HepG2 (cell line): ENCODE results near the gene COASY. TPM values are rescaled to one million over a fixed set of nuclear protein-coding genes. Genes with fewer than 3 reads are reported as not detected.

ENCODE experiments used
- BCL6 ChIP-seq: IDR thresholded peaks from 2 replicates; pipeline ENCODE4 v1.6.1; 2016; ENCODE audit warnings: missing genetic modification reagents, missing compliant biosample characterization
- GABPA ChIP-seq, 2 experiments: IDR thresholded peaks; 2 replicates each; pipeline ENCODE4 v1.6.1; 2011 to 2016; ENCODE audit warnings: low read depth in 2 of 2, low read length in 1 of 2, missing biosample characterization in 1 of 2, missing genetic modification characterization in 1 of 2
- HOMEZ ChIP-seq: IDR thresholded peaks from 2 replicates; pipeline ENCODE4 v1.6.1; 2016; ENCODE audit warnings: low read depth
- HOXD1 ChIP-seq: sonication (generic); formaldehyde crosslinking; IDR thresholded peaks from 2 replicates; pipeline ENCODE4 v1.5.0; 2020; ENCODE audit warnings: missing genetic modification reagents
- IRF9 ChIP-seq: sonication (generic); formaldehyde crosslinking; IDR thresholded peaks from 2 replicates; pipeline ENCODE4 v1.8.0; 2022; ENCODE audit warnings: missing genetic modification reagents, mild to moderate bottlenecking, borderline replicate concordance
- KDM6A ChIP-seq: IDR thresholded peaks from 2 replicates; pipeline ENCODE4 v1.6.1; 2016; ENCODE audit warnings: low read depth
- MED1 ChIP-seq: sonication (generic); formaldehyde crosslinking; IDR thresholded peaks from 2 replicates; pipeline ENCODE4 v1.4.0; 2020; ENCODE audit warnings: missing genetic modification reagents
- PBX2 ChIP-seq: IDR thresholded peaks from 2 replicates; pipeline ENCODE4 v1.6.1; 2016; ENCODE audit warnings: control low read depth
- PLRG1 ChIP-seq: fragments of 450-650 bp; conservative IDR thresholded peaks from 2 replicates; pipeline ENCODE4 v1.6.1; 2016
- RERE ChIP-seq: IDR thresholded peaks from 2 replicates; pipeline ENCODE4 v1.6.1; 2016; ENCODE audit warnings: low read depth, missing genetic modification reagents, missing compliant biosample characterization
- TCF7 ChIP-seq: sonication (generic); IDR thresholded peaks from 2 replicates; pipeline ENCODE4 v1.6.1; 2016; ENCODE audit warnings: antibody characterized with exemption, low read depth
- TMF1 ChIP-seq: sonication (generic); formaldehyde crosslinking; IDR thresholded peaks from 2 replicates; pipeline ENCODE4 v1.8.1; 2022; ENCODE audit warnings: low read depth, missing genetic modification reagents
- U2AF2 ChIP-seq: fragments of 200-400 bp; formaldehyde crosslinking; IDR thresholded peaks from 2 replicates; pipeline ENCODE4 v1.6.1; 2017; ENCODE audit warnings: low read depth, mild to moderate bottlenecking, low read length
- ZBTB1 ChIP-seq: sonication (generic); formaldehyde crosslinking; IDR thresholded peaks from 2 replicates; pipeline ENCODE4 v1.4.0; 2020; ENCODE audit warnings: missing genetic modification reagents, borderline replicate concordance
- ZFP82 ChIP-seq: sonication (generic); formaldehyde crosslinking; IDR thresholded peaks from 2 replicates; pipeline ENCODE4 v1.5.1; 2020; ENCODE audit warnings: mild to moderate bottlenecking, missing genetic modification reagents, borderline replicate concordance
- ZMYM4 ChIP-seq: sonication (generic); formaldehyde crosslinking; IDR thresholded peaks from 2 replicates; pipeline ENCODE4 v1.8.1; 2023; ENCODE audit warnings: mild to moderate bottlenecking, missing genetic modification reagents
- ZNF234 ChIP-seq: sonication (generic); formaldehyde crosslinking; conservative IDR thresholded peaks from 2 replicates; pipeline ENCODE4 v1.5.1; 2020; ENCODE audit warnings: mild to moderate bottlenecking, missing genetic modification reagents
- ZNF572 ChIP-seq: sonication (generic); formaldehyde crosslinking; IDR thresholded peaks from 2 replicates; pipeline ENCODE4 v1.5.1; 2020; ENCODE audit warnings: mild to moderate bottlenecking, missing genetic modification reagents
- ZNF644 ChIP-seq: IDR thresholded peaks from 2 replicates; pipeline ENCODE4 v1.6.1; 2016; ENCODE audit warnings: low read depth
- ZNF792 ChIP-seq: IDR thresholded peaks from 2 replicates; pipeline ENCODE4 v1.6.1; 2016
- polyA plus RNA-seq, 8 experiments: library from polyadenylated mRNA; depleted of rRNA in 3 of 8; stranded (reverse) in 7 of 8; unstranded in 1 of 8; fragments of >200 nt; fragmentation: Illumina TruSeq in 4 of 8; extraction: Trizol in 4 of 8; gene quantifications; 2 replicates each; pipeline versions ENCODE4 v1.2.1 to v1.2.3, GENCODE V29; 2011 to 2016; ENCODE audit warnings: low read depth in 4 of 8, missing spikeins in 1 of 8, mixed read lengths in 1 of 8; ENCODE audit not compliant: insufficient read depth in 1 of 8
- total RNA-seq, 5 experiments: library from RNA; depleted of rRNA; stranded (reverse); fragments of >200 nt; fragmentation: Illumina TruSeq; extraction: Trizol; gene quantifications; 2 replicates each; pipeline ENCODE4 v1.2.3, GENCODE V29; 2016; ENCODE audit warnings: low read depth in 1 of 5

The COASY gene
- total and polyA plus RNA-seq, 2 of the 13 experiments (the other 11 are each of a cell fraction or from before 2014, with no cell fraction given) = 90.7 to 125 TPM

- TF ChIP-seq KDM6A = 0 out of 2 replicates have a peak, but pooled peaks have one; percentile 23
- peak; percentile 80 for TF ChIP-seq ZMYM4 (CRISPR knock-in tag)
- peak; percentile 15; the same call in 1 of the 2 replicates for TF ChIP-seq ZBTB1 (CRISPR knock-in tag)
- TF ChIP-seq PBX2 (CRISPR knock-in tag) = no peak
- TF ChIP-seq ZNF644 (CRISPR knock-in tag) = 0 out of 2 replicates have a peak, but pooled peaks have one; percentile 33
- TF ChIP-seq ZNF792 (CRISPR knock-in tag) = peak; percentile 76
- peak; percentile 60; the same call in 1 of the 2 replicates for TF ChIP-seq BCL6
- TF ChIP-seq HOXD1 (CRISPR knock-in tag) = peak; percentile 37; the same call in 1 of the 2 replicates
- peak; percentile 62; the same call in 1 of the 2 replicates for TF ChIP-seq ZNF572 (CRISPR knock-in tag)
- TF ChIP-seq RERE (CRISPR knock-in tag) = peak; percentile 73
- peak; percentile 23; the same call in 1 of the 2 replicates for TF ChIP-seq GABPA (IDR thresholded peaks at IDR 0.05; ENCODE audit: low read depth, low read length)
- TF ChIP-seq GABPA (CRISPR knock-in tag; IDR thresholded peaks at IDR 0.05; ENCODE audit: low read depth) = peak; percentile 82
- no peak for TF ChIP-seq PLRG1
- TF ChIP-seq ZNF234 (CRISPR knock-in tag) = no peak
- no peak for TF ChIP-seq U2AF2
- TF ChIP-seq IRF9 (CRISPR knock-in tag) = peak; percentile 56; the same call in 1 of the 2 replicates
- peak; percentile 44; the same call in 1 of the 2 replicates for TF ChIP-seq HOMEZ (CRISPR knock-in tag)
- no peak for TF ChIP-seq ZFP82 (CRISPR knock-in tag)
- TF ChIP-seq TMF1 (CRISPR knock-in tag) = peak; percentile 91
- peak; percentile 81 for TF ChIP-seq MED1 (CRISPR knock-in tag)
- no peak for TF ChIP-seq TCF7
Observed at GRCh38 chr17:42536372-42537155, 25.4 kb upstream of the COASY start (continued).
